ENCODE results near the gene TBC1D9B. TPM values are rescaled to one million over a fixed set of nuclear protein-coding genes. Genes with fewer than 3 reads are reported as not detected.
"Not testable (repeated sequence)": the region's sequence is repeated elsewhere in the genome, so short reads cannot be mapped to it uniquely, and the experiment has no call there.

Gene TBC1D9B
- total RNA-seq, 1 donor from 2014 or later = 125 TPM

DNA sequence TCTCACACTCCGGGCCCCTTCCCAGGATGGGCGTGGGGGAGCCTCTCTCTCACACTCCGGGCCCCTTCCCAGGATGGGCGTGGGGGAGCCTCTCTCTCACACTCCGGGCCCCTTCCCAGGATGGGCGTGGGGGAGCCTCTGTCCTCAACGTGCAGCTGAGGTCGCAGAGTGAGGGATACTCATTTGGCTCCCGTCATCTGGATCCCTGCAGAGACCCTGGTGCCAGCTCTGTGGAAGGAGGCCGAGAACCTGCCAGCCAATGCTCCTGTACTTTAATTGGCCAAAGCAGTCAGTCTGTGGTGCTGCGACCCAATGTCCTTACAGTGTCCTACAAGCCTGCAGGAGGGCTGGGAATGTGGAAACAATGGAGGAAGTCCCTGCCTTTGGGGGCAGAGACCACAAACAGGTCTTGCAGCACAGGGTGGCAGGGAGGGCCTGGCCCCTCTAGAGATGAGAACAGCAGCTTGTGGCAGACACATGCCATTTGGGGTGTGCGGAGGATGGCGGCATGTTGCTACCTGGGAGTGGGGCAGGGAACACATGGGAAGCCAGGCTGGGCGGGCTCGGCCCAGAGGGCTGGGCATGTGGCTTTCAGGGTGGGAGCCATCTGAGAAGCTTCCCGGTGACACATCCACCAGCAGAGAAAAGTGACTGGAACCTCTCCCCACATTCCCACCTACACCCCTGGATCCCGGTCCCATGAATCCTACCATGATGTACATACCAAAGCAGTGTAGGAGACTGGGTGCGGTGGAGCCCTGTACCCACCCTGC, 35.5 kb downstream of the TBC1D9B start:
- Histone ChIP-seq H3K27me3 (no peaks in the 10 kb centered on the region), H3K36me3 (peaks cover 0 to 80% of the 10 kb centered on the region in 2 donors), H3K4me3 (no peak overlapping the region), H3K27ac (no peak overlapping the region), H3K4me1 (peaks cover 8% of the 10 kb centered on the region), H3K9me3 (no peaks in the 10 kb centered on the region)
- no peak for TF ChIP-seq POLR2A (IDR thresholded peaks at IDR 0.05)
- no peak for TF ChIP-seq CTCF (IDR thresholded peaks at IDR 0.05)
- no peak for TF ChIP-seq POLR2AphosphoS5 (IDR thresholded peaks at IDR 0.05; ENCODE audit: insufficient read depth in 1 of 2, low read depth in 1 of 2)
- intact Hi-C loops (cut with DNase I) = no loop called here
- no peak for DNase-seq (ENCODE audit: extremely low spot score in 2 of 2)

DNA sequence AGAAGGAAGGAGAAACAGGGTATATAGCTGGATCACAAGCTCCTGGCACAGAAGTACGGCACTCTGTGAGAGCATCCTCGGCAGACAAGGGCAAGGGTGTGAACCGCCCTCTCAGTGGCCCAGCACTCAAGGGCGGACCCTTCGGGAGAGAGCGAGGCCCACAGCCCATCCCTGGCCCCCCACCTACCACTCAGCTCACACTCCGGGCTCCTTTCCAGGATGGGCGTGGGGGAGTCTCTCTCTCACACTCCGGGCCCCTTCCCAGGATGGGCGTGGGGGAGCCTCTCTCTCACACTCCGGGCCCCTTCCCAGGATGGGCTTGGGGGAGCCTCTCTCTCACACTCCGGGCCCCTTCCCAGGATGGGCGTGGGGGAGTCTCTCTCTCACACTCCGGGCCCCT, 36.2 kb downstream of the TBC1D9B start:
- intact Hi-C loops (cut with DNase I); H3K27ac ChIP-seq; H3K9me3 ChIP-seq; H3K4me1 ChIP-seq; H3K27me3 ChIP-seq; H3K4me3 ChIP-seq; DNase-seq (ENCODE audit: extremely low spot score in 2 of 2): not testable (repeated sequence)
- peaks cover 0 to 80% of the 10 kb centered on the region in 2 donors for H3K36me3 ChIP-seq

GRCh38 chr5:179870952-179871351, 36.7 kb downstream of the TBC1D9B start:
- H3K4me1 ChIP-seq = peaks cover 4% of the 10 kb centered on the region
- H3K9me3 ChIP-seq = no peaks in the 10 kb centered on the region
- intact Hi-C loops (cut with DNase I) = no loop called here
- TF ChIP-seq CTCF (IDR thresholded peaks at IDR 0.05) = no peak
- TF ChIP-seq POLR2A (IDR thresholded peaks at IDR 0.05) = no peak
- no peak for TF ChIP-seq POLR2AphosphoS5 (IDR thresholded peaks at IDR 0.05; ENCODE audit: insufficient read depth in 1 of 2, low read depth in 1 of 2)
- H3K4me3 ChIP-seq = no peak overlapping the region
- H3K27me3 ChIP-seq = no peaks in the 10 kb centered on the region
- peaks cover 0 to 77% of the 10 kb centered on the region in 2 donors for H3K36me3 ChIP-seq
- H3K27ac ChIP-seq = no peak overlapping the region
- DNase-seq (ENCODE audit: extremely low spot score in 2 of 2) = no peak

GRCh38 chr5:179870403-179870903, 37.2 kb downstream of the TBC1D9B start:
- no peaks in the 10 kb centered on the region for H3K4me1 ChIP-seq
- no peak for TF ChIP-seq POLR2A (IDR thresholded peaks at IDR 0.05)
- no peak for TF ChIP-seq CTCF (IDR thresholded peaks at IDR 0.05)
- peak in 1 of 2 donors; percentile 27 for TF ChIP-seq POLR2AphosphoS5 (IDR thresholded peaks at IDR 0.05; ENCODE audit: insufficient read depth in 1 of 2, low read depth in 1 of 2)
- H3K27ac ChIP-seq = no peak overlapping the region
- intact Hi-C loops (cut with DNase I) = no loop called here
- no peak for DNase-seq (ENCODE audit: extremely low spot score in 2 of 2)
- no peaks in the 10 kb centered on the region for H3K9me3 ChIP-seq
- H3K4me3 ChIP-seq = no peak overlapping the region
- H3K27me3 ChIP-seq = no peaks in the 10 kb centered on the region
- H3K36me3 ChIP-seq = peaks cover 0 to 75% of the 10 kb centered on the region in 2 donors

- H3K4me1 ChIP-seq = no peaks in the 10 kb centered on the region
- no peak overlapping the region for H3K4me3 ChIP-seq
- H3K27ac ChIP-seq = no peak overlapping the region
- TF ChIP-seq POLR2A (IDR thresholded peaks at IDR 0.05) = no peak
- TF ChIP-seq CTCF (IDR thresholded peaks at IDR 0.05) = no peak
- peak in 1 of 2 donors; percentile 15 for TF ChIP-seq POLR2AphosphoS5 (IDR thresholded peaks at IDR 0.05; ENCODE audit: insufficient read depth in 1 of 2, low read depth in 1 of 2)
- H3K9me3 ChIP-seq = no peaks in the 10 kb centered on the region
- H3K36me3 ChIP-seq = peaks cover 0 to 77% of the 10 kb centered on the region in 2 donors
- no peaks in the 10 kb centered on the region for H3K27me3 ChIP-seq
- DNase-seq (ENCODE audit: extremely low spot score in 2 of 2) = no peak
- intact Hi-C loops (cut with DNase I) = no loop called here
Observed at GRCh38 chr5:179869641-179870402, 37.9 kb downstream of the TBC1D9B start.

All from vagina (tissue), 2 donors.